Activated B cell treated with CpG ODN at 0.5 μM for 24 hours (primary cell): ENCODE data around the gene ACVR1B. TPM values are rescaled to one million over a fixed set of nuclear protein-coding genes. Genes with fewer than 3 reads are reported as not detected.

ENCODE experiments used
- ATAC-seq: fragments of 200-7000 bp; cut with Tn5 transposase; one replicate; pipeline ENCODE4 v1.10.0; 2021; ENCODE audit warnings: low read depth, mild to moderate bottlenecking, moderate library complexity
- CTCF ChIA-PET: fragments of 350-600 bp; sonication (Branson Sonifier 250); formaldehyde crosslinking; loops from one replicate; lab custom pipeline; 2021; ENCODE audit warnings: antibody characterized with exemption; lab: Charles Lee
- POLR2A ChIA-PET: fragments of 350-600 bp; sonication (Branson Sonifier 250); formaldehyde crosslinking; loops from one replicate; lab custom pipeline; 2021; ENCODE audit warnings: antibody characterized with exemption; lab: Charles Lee
- DNase-seq: peaks from one replicate; pipeline ENCODE4 v3.0.0; 2022
- H3K27ac Mint-ChIP-seq: one replicate; pipeline ENCODE4 v1.8.0; 2020; ENCODE audit warnings: mixed read lengths
- H3K27me3 Mint-ChIP-seq: one replicate; pipeline ENCODE4 v1.8.0; 2021; ENCODE audit warnings: mixed read lengths
- H3K36me3 Mint-ChIP-seq: one replicate; pipeline ENCODE4 v1.8.0; 2021; ENCODE audit warnings: low read depth, mixed read lengths
- H3K4me1 Mint-ChIP-seq: one replicate; pipeline ENCODE4 v1.8.0; 2021; ENCODE audit warnings: mixed read lengths
- H3K4me3 Mint-ChIP-seq: one replicate; pipeline ENCODE4 v1.8.0; 2020; ENCODE audit warnings: mild to moderate bottlenecking, mixed read lengths
- H3K9me3 Mint-ChIP-seq: one replicate; pipeline ENCODE4 v1.8.0; 2020; ENCODE audit warnings: mixed read lengths
- intact Hi-C: fragments of 100-400 bp; cut with micrococcal nuclease; formaldehyde crosslinking; loops from one replicate; pipeline ENCODE4 v1.15.1; 2024
- total RNA-seq: library from RNA; stranded (reverse); gene quantifications from 2 replicates; pipeline ENCODE4 v1.2.3, GENCODE V29; 2022
- TF ChIP-seq, protein P1 (sequence below): fragments of 200-600 bp; IDR thresholded peaks from one replicate; pipeline ENCODE4 v1.8.0; 2022; ENCODE audit warnings: antibody characterized with exemption, mild to moderate bottlenecking

Gene ACVR1B
- total RNA-seq, 1 donor from 2014 or later: 10.0 TPM

DNA sequence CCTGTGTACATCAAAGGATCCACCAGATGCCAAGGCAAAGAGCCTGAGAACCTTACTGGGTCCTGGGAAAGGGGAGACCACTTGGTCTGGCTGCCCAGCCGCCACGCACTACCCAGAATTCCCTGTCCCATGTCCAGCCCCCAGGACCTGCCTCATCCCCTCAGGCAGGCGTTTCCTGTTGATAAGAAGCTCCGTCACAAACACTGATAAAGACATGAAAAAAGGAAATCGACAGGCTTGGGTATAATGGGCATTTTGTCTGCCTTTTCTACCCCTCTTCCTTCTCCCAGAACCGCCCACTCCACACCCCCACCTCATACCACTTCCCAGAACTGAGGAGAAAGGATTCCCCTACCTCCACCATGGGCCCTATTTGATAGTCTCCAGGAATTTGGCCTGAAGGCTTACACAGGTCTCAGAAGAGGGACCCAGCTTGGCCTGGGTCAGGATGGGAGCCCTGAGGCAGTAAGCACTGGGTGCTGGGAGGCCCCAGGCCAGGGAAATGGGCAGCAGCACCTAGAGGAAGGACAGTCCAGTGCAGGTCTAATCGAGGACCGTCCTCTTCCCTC, 25.4 kb upstream of the ACVR1B start:
- intact Hi-C loops: loop anchor here (1.0 kb wide), 1 partner anchor 54 kb away; no protein-coding TSS in a partner anchor
- H3K4me3 Mint-ChIP-seq: no peak overlapping the region
- ChIA-PET POLR2A (no interaction called here), CTCF (interaction anchor here (1.2 to 1.9 kb wide), 2 partner anchors 9 to 55 kb away, joined by 3 to 6 read pairs; no protein-coding TSS in a partner anchor)
- H3K36me3 Mint-ChIP-seq: no peaks in the 10 kb centered on the region
- H3K27me3 Mint-ChIP-seq: peaks cover 2% of the 10 kb centered on the region
- TF ChIP-seq, protein P1, sequence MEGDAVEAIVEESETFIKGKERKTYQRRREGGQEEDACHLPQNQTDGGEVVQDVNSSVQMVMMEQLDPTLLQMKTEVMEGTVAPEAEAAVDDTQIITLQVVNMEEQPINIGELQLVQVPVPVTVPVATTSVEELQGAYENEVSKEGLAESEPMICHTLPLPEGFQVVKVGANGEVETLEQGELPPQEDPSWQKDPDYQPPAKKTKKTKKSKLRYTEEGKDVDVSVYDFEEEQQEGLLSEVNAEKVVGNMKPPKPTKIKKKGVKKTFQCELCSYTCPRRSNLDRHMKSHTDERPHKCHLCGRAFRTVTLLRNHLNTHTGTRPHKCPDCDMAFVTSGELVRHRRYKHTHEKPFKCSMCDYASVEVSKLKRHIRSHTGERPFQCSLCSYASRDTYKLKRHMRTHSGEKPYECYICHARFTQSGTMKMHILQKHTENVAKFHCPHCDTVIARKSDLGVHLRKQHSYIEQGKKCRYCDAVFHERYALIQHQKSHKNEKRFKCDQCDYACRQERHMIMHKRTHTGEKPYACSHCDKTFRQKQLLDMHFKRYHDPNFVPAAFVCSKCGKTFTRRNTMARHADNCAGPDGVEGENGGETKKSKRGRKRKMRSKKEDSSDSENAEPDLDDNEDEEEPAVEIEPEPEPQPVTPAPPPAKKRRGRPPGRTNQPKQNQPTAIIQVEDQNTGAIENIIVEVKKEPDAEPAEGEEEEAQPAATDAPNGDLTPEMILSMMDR: no peak
- no peak overlapping the region for H3K27ac Mint-ChIP-seq
- DNase-seq: no peak
- peaks cover 32% of the 10 kb centered on the region for H3K4me1 Mint-ChIP-seq
- no peaks in the 10 kb centered on the region for H3K9me3 Mint-ChIP-seq
- no peak for ATAC-seq

DNA sequence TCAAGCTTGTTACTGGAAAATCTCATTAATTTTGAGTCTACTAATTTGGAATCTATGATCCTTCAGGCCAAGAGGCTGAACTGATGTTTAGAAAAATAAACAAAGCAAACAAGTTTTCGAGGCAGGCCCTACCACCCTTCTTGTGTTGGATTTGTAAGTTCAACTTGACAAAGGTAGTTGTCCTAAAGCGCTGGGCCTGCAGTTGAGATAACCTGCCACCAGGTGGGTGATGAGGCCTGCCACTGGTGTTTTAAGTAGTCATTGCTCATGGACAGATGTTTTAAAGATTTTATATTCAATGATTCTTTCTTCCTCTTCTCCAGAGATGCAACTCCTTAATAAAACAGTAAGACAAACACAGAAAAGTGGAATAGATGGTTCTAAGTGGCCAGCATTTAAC, 24.8 kb upstream of the ACVR1B start:
- Mint-ChIP-seq H3K4me1 (peaks cover 32% of the 10 kb centered on the region), H3K4me3 (no peak overlapping the region), H3K27me3 (peaks cover 2% of the 10 kb centered on the region), H3K36me3 (no peaks in the 10 kb centered on the region), H3K9me3 (no peaks in the 10 kb centered on the region), H3K27ac (no peak overlapping the region)
- TF ChIP-seq, protein P1: no peak
- CTCF ChIA-PET: interaction anchor here (1.2 to 1.9 kb wide), 2 partner anchors 9 to 54 kb away, joined by 3 to 6 read pairs; no protein-coding TSS in a partner anchor
- POLR2A ChIA-PET: no interaction called here
- intact Hi-C loops: loop anchor here (1.0 kb wide), 1 partner anchor 54 kb away; no protein-coding TSS in a partner anchor
- ATAC-seq (no peak), DNase-seq (no peak)

DNA sequence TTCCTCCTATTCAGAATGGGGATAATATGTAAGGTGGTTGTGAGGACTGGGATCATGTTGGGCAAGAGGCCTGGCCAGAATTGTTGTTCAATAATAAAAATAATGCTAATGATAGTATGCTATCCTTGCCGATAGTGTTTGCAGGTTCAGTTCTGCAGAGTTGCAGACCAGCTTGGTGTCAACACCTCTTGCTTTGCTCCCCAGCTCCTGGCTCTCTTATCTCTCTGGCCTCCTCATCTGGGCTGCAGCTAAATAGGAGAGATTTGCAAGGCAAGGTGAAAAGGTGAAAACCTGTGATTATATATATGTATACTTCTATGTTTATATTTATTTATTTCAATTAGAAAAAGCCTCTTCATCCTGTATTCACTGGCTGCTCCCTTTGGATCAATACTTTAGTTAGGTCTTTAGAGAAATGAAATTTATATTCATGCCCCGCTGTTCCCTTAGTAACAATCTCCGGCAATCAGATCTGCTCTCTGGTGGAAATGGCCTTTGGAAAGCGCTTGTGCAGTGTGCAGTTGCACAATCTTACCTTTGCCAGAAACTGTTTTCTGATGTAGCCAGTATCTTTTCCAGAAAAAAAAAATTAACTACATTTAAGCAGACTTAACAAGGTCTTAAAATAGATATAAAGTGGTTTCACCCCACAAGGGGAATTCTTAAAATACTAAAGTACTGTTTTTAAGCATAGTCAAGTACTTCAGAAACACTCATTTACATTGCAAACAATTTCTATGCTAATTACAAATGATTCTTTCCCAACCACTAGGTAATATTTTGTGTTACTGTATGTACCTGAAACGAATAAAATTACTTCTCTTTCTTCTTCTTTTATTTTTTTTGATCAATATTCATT, 19.1 kb upstream of the ACVR1B start:
- no peaks in the 10 kb centered on the region for H3K9me3 Mint-ChIP-seq
- POLR2A ChIA-PET: no interaction called here
- H3K4me1 Mint-ChIP-seq: no peaks in the 10 kb centered on the region
- TF ChIP-seq, protein P1: no peak
- no peak overlapping the region for H3K4me3 Mint-ChIP-seq
- no peak for ATAC-seq
- H3K27ac Mint-ChIP-seq: no peak overlapping the region
- no peak for DNase-seq
- CTCF ChIA-PET: no interaction called here
- H3K36me3 Mint-ChIP-seq: no peaks in the 10 kb centered on the region
- H3K27me3 Mint-ChIP-seq: peaks cover 2% of the 10 kb centered on the region
- intact Hi-C loops: no loop called here

DNA sequence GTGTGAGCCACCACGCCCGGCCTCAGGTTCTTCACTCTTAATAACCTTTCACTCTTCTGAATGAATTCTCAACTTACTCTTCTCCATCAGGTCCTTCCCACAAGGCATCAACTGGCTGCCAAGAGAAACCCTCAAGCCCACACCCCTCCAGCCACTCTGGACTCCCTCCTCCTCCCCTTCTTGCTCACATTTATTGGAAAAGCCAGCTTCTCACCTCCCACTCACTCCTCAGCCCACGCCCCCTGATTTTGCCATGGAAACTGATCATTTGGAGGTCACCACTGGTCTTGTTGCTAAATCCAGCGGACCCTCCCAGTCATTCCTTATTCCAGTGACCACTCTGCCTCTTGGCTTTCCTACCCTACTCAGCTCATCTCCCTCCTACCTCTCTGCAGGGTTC, 17.4 kb upstream of the ACVR1B start:
- DNase-seq (no peak), ATAC-seq (no peak)
- Mint-ChIP-seq H3K36me3 (no peaks in the 10 kb centered on the region), H3K9me3 (no peaks in the 10 kb centered on the region), H3K27me3 (peaks cover 7% of the 10 kb centered on the region), H3K4me3 (no peak overlapping the region), H3K27ac (no peak overlapping the region), H3K4me1 (no peaks in the 10 kb centered on the region)
- ChIA-PET POLR2A (no interaction called here), CTCF (no interaction called here)
- intact Hi-C loops: no loop called here
- TF ChIP-seq, protein P1: no peak

DNA sequence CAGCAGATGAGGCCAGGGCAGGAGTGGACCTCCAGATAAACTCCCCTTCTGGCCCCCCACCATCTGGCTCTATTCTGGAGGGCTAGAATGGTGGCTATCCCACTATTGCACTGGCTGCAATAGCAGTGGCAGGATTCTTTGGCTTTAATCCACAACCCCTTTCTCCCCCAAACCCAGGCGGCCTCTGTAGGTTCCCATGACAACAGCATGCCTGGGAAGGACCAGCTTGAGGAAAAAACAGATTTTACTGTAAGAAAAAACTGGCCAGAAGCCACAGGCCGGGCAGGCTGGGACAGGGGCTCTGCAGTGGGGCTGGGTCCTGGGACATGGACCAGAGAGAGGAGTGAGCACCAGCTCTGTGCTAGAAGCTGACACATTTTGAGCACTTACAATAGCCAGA, 13.6 kb upstream of the ACVR1B start:
- Mint-ChIP-seq H3K27me3 (peaks cover 26% of the 10 kb centered on the region), H3K27ac (no peak overlapping the region), H3K36me3 (no peaks in the 10 kb centered on the region), H3K4me1 (no peaks in the 10 kb centered on the region), H3K9me3 (no peaks in the 10 kb centered on the region), H3K4me3 (no peak overlapping the region)
- CTCF ChIA-PET: no interaction called here
- TF ChIP-seq, protein P1: no peak
- ATAC-seq (no peak), DNase-seq (no peak)
- POLR2A ChIA-PET: no interaction called here
- intact Hi-C loops: no loop called here
